Measurements from ENCODE around the gene DNLZ.

DNA sequence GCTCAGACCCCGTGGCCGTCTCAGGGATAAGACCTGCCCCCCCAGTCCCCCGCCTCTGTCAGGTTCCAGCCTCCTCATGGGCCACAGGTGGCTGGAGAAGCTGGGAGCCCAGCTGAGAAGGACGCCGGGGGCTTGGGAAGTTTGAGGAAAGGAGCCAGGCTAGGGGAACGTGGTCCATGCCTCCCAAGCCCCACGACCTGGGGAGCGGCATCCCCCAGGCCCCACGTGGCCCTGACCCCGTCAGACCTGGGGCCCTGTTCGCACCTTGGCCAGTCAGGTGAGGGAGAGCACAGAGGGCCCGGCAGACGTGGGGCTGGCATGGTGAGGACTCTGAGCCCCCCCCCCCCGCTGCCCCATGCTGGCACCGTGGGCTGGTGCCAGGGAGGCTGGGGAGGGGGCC is 32.5 kb downstream of the DNLZ start:
- TF ChIP-seq, protein P1, sequence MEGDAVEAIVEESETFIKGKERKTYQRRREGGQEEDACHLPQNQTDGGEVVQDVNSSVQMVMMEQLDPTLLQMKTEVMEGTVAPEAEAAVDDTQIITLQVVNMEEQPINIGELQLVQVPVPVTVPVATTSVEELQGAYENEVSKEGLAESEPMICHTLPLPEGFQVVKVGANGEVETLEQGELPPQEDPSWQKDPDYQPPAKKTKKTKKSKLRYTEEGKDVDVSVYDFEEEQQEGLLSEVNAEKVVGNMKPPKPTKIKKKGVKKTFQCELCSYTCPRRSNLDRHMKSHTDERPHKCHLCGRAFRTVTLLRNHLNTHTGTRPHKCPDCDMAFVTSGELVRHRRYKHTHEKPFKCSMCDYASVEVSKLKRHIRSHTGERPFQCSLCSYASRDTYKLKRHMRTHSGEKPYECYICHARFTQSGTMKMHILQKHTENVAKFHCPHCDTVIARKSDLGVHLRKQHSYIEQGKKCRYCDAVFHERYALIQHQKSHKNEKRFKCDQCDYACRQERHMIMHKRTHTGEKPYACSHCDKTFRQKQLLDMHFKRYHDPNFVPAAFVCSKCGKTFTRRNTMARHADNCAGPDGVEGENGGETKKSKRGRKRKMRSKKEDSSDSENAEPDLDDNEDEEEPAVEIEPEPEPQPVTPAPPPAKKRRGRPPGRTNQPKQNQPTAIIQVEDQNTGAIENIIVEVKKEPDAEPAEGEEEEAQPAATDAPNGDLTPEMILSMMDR (IDR thresholded peaks at IDR 0.05 in 8 of 11, conservative IDR thresholded peaks at IDR 0.05 in 3 of 11): no peak
- TF ChIP-seq POLR2AphosphoS5 (IDR thresholded peaks at IDR 0.05): no peak

Data from spleen (tissue), 7 donors.